Measurements from ENCODE around the gene B3GALT4.

B3GALT4 gene

DNA sequence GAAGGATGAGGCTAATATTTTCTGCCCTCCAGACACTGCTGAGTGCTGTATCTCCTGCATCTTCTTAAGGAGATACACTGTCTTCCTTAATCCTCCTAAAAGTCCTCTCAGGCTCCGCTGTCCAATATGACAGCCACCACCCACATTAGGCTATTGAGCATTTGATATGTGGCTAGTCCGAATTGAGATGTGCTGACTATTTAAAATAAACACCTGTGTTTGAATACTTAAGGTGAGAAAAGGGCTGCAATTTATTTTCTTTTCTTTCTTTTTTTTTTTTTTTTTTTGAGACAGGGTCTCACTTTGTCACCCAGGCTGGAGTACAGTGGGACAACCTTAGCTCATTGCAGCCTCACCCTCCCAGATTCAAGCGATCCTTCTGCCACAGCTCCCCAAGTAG, 25.0 kb downstream of the B3GALT4 start:
- no CpG with 5 or more reads among the region's 3 CpGs for WGBS (ENCODE audit: extremely low coverage, insufficient coverage, low lambda C conversion rate)
- H2BK120ac ChIP-seq (ENCODE audit: low read depth, low read length) = no peak overlapping the region
- no peaks in the 10 kb centered on the region for H3K4me1 ChIP-seq (ENCODE audit: control insufficient read depth, low read depth, low read length)
- no peak overlapping the region for H3K4me2 ChIP-seq (ENCODE audit: low read length)
- no peak overlapping the region for H2AK5ac ChIP-seq (ENCODE audit: low read length)
- H4K5ac ChIP-seq (ENCODE audit: low read length) = no peak overlapping the region
- no peak overlapping the region for H2BK15ac ChIP-seq (replicated peaks; ENCODE audit: low read depth)
- no peaks in the 10 kb centered on the region for H3K36me3 ChIP-seq (ENCODE audit: control insufficient read depth, insufficient read depth, low read length)
- no peak overlapping the region for H3K56ac ChIP-seq (ENCODE audit: low read length)
- H3K4me3 ChIP-seq (ENCODE audit: low read length) = no peak overlapping the region
- peaks cover 11% of the 10 kb centered on the region for H3K79me2 ChIP-seq (ENCODE audit: control insufficient read depth, insufficient read depth, low read length)
- H3K23ac ChIP-seq (ENCODE audit: low read length) = no peak overlapping the region
- H3K18ac ChIP-seq (ENCODE audit: low read length) = no peak overlapping the region
- H3K27me3 ChIP-seq (ENCODE audit: insufficient read depth, low read length, poor library complexity) = no peaks in the 10 kb centered on the region
- no peak for DNase-seq
- no peak overlapping the region for H4K8ac ChIP-seq (ENCODE audit: low read depth, low read length)
- H3K27ac ChIP-seq (ENCODE audit: low read depth, low read length) = no peak overlapping the region
- H2BK5ac ChIP-seq (ENCODE audit: low read length) = no peak overlapping the region
- H3K4ac ChIP-seq (ENCODE audit: low read depth, low read length) = no peak overlapping the region
- H3K79me1 ChIP-seq (ENCODE audit: low read length) = peaks cover 6% of the 10 kb centered on the region
- no peak overlapping the region for H3K9ac ChIP-seq (ENCODE audit: low read length)

GRCh38 chr6:33304216-33304615, 27.3 kb downstream of the B3GALT4 start:
- no peak overlapping the region for H2BK120ac ChIP-seq (ENCODE audit: low read depth, low read length)
- WGBS (ENCODE audit: extremely low coverage, insufficient coverage, low lambda C conversion rate) = no CpG with 5 or more reads among the region's 16 CpGs
- no peak overlapping the region for H3K18ac ChIP-seq (ENCODE audit: low read length)
- H3K79me1 ChIP-seq (ENCODE audit: low read length) = peaks cover 3% of the 10 kb centered on the region
- H3K23ac ChIP-seq (ENCODE audit: low read length) = no peak overlapping the region
- peaks cover 7% of the 10 kb centered on the region for H3K79me2 ChIP-seq (ENCODE audit: control insufficient read depth, insufficient read depth, low read length)
- no peaks in the 10 kb centered on the region for H3K36me3 ChIP-seq (ENCODE audit: control insufficient read depth, insufficient read depth, low read length)
- no peak overlapping the region for H2AK5ac ChIP-seq (ENCODE audit: low read length)
- no peak overlapping the region for H4K8ac ChIP-seq (ENCODE audit: low read depth, low read length)
- no peak overlapping the region for H2BK15ac ChIP-seq (replicated peaks; ENCODE audit: low read depth)
- H3K27me3 ChIP-seq (ENCODE audit: insufficient read depth, low read length, poor library complexity) = no peaks in the 10 kb centered on the region
- no peak overlapping the region for H4K5ac ChIP-seq (ENCODE audit: low read length)
- no peak for DNase-seq
- no peak overlapping the region for H3K4ac ChIP-seq (ENCODE audit: low read depth, low read length)
- H3K9ac ChIP-seq (ENCODE audit: low read length) = no peak overlapping the region
- H3K4me1 ChIP-seq (ENCODE audit: control insufficient read depth, low read depth, low read length) = no peaks in the 10 kb centered on the region
- H3K4me3 ChIP-seq (ENCODE audit: low read length) = no peak overlapping the region
- H3K27ac ChIP-seq (ENCODE audit: low read depth, low read length) = no peak overlapping the region
- H2BK5ac ChIP-seq (ENCODE audit: low read length) = no peak overlapping the region
- H3K56ac ChIP-seq (ENCODE audit: low read length) = no peak overlapping the region
- no peak overlapping the region for H3K4me2 ChIP-seq (ENCODE audit: low read length)

- H3K4me3 ChIP-seq (ENCODE audit: low read length) = no peak overlapping the region
- H3K18ac ChIP-seq (ENCODE audit: low read length) = no peak overlapping the region
- no peak for DNase-seq
These were observed 28.1 kb downstream of the B3GALT4 start for GRCh38 chr6:33305052-33305451.

GRCh38 chr6:33306356-33306755, 29.4 kb downstream of the B3GALT4 start:
- DNase-seq = no peak
- H3K18ac ChIP-seq (ENCODE audit: low read length) = no peak overlapping the region
- H2BK120ac ChIP-seq (ENCODE audit: low read depth, low read length) = no peak overlapping the region
- no peaks in the 10 kb centered on the region for H3K27me3 ChIP-seq (ENCODE audit: insufficient read depth, low read length, poor library complexity)
- no peak overlapping the region for H3K4me3 ChIP-seq (ENCODE audit: low read length)
- H2BK15ac ChIP-seq (replicated peaks; ENCODE audit: low read depth) = no peak overlapping the region
- WGBS (ENCODE audit: extremely low coverage, insufficient coverage, low lambda C conversion rate) = no CpG with 5 or more reads among the region's 4 CpGs
- H3K36me3 ChIP-seq (ENCODE audit: control insufficient read depth, insufficient read depth, low read length) = no peaks in the 10 kb centered on the region
- H3K56ac ChIP-seq (ENCODE audit: low read length) = no peak overlapping the region
- no peak overlapping the region for H3K23ac ChIP-seq (ENCODE audit: low read length)
- no peak overlapping the region for H3K4ac ChIP-seq (ENCODE audit: low read depth, low read length)
- H3K79me2 ChIP-seq (ENCODE audit: control insufficient read depth, insufficient read depth, low read length) = peaks cover 3% of the 10 kb centered on the region
- no peak overlapping the region for H2BK5ac ChIP-seq (ENCODE audit: low read length)
- no peak overlapping the region for H4K8ac ChIP-seq (ENCODE audit: low read depth, low read length)
- H3K4me1 ChIP-seq (ENCODE audit: control insufficient read depth, low read depth, low read length) = no peaks in the 10 kb centered on the region
- H3K4me2 ChIP-seq (ENCODE audit: low read length) = no peak overlapping the region
- H3K79me1 ChIP-seq (ENCODE audit: low read length) = peaks cover 3% of the 10 kb centered on the region
- no peak overlapping the region for H4K5ac ChIP-seq (ENCODE audit: low read length)
- H3K9ac ChIP-seq (ENCODE audit: low read length) = no peak overlapping the region
- H3K27ac ChIP-seq (ENCODE audit: low read depth, low read length) = no peak overlapping the region
- no peak overlapping the region for H2AK5ac ChIP-seq (ENCODE audit: low read length)

More at GRCh38 chr6:33305052-33305451, 28.1 kb downstream of the B3GALT4 start:
- Histone ChIP-seq H3K4ac (ENCODE audit: low read depth, low read length) (no peak overlapping the region), H3K27me3 (ENCODE audit: insufficient read depth, low read length, poor library complexity) (no peaks in the 10 kb centered on the region), H3K79me2 (ENCODE audit: control insufficient read depth, insufficient read depth, low read length) (peaks cover 4% of the 10 kb centered on the region), H3K56ac (ENCODE audit: low read length) (no peak overlapping the region), H3K36me3 (ENCODE audit: control insufficient read depth, insufficient read depth, low read length) (no peaks in the 10 kb centered on the region), H3K4me2 (ENCODE audit: low read length) (no peak overlapping the region), H2BK120ac (ENCODE audit: low read depth, low read length) (no peak overlapping the region), H3K79me1 (ENCODE audit: low read length) (peaks cover 3% of the 10 kb centered on the region), H2BK15ac (replicated peaks; ENCODE audit: low read depth) (no peak overlapping the region), H3K9ac (ENCODE audit: low read length) (no peak overlapping the region), H2BK5ac (ENCODE audit: low read length) (no peak overlapping the region), H3K27ac (ENCODE audit: low read depth, low read length) (no peak overlapping the region), H4K5ac (ENCODE audit: low read length) (no peak overlapping the region), H3K23ac (ENCODE audit: low read length) (no peak overlapping the region), H2AK5ac (ENCODE audit: low read length) (no peak overlapping the region), H4K8ac (ENCODE audit: low read depth, low read length) (no peak overlapping the region), H3K4me1 (ENCODE audit: control insufficient read depth, low read depth, low read length) (no peaks in the 10 kb centered on the region)
- WGBS (ENCODE audit: extremely low coverage, insufficient coverage, low lambda C conversion rate) = no CpG with 5 or more reads among the region's 8 CpGs

DNA sequence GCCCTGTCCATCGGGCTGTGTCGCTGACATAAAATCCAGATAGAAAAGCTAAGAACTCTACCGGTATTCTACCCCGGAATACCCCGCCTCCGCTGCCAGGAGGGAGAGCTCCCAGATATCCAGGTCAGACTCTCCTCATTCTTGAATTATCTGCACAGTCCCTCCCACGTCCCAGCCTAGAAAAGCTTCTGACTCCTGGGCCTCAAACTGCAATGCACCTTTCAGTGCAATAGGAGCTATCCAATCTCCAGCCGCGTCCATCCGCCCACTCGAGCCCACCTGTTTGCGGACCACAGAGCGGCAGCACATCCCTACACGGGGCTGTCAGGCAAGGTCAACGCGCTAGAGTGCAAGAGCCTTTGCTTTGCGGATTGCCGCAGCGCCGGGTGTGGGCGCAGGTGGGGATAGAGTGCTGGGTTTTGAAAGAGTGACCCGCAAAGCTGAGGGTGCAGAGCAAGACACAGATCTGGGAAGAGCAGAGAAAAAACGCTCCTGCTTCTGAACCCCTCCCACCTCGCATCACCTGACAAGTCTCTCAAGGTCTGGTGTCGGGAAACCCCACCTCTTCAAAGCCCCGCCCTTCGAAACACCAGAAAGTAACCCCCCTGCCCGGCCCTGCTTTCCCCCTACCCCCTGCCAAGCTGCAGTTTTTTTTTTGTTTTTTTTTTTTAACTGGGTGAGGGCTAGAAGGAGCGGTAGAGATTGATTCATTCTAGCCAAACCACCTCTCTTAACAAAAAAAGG, 35.6 kb downstream of the B3GALT4 start:
- Histone ChIP-seq H3K4ac (ENCODE audit: low read depth, low read length) (no peak overlapping the region), H3K4me1 (ENCODE audit: control insufficient read depth, low read depth, low read length) (peaks cover 2% of the 10 kb centered on the region), H3K4me2 (ENCODE audit: low read length) (peak overlapping the region; percentile 88), H3K27ac (ENCODE audit: low read depth, low read length) (no peak overlapping the region), H3K18ac (ENCODE audit: low read length) (peak overlapping the region; percentile 1), H3K4me3 (ENCODE audit: low read length) (peak overlapping the region; percentile 32), H3K27me3 (ENCODE audit: insufficient read depth, low read length, poor library complexity) (no peaks in the 10 kb centered on the region), H2AK5ac (ENCODE audit: low read length) (no peak overlapping the region), H2BK120ac (ENCODE audit: low read depth, low read length) (no peak overlapping the region), H4K5ac (ENCODE audit: low read length) (no peak overlapping the region), H3K9ac (ENCODE audit: low read length) (peak overlapping the region; percentile 62), H2BK15ac (replicated peaks; ENCODE audit: low read depth) (no peak overlapping the region), H4K8ac (ENCODE audit: low read depth, low read length) (no peak overlapping the region), H3K79me1 (ENCODE audit: low read length) (no peaks in the 10 kb centered on the region), H2BK5ac (ENCODE audit: low read length) (no peak overlapping the region), H3K56ac (ENCODE audit: low read length) (peak overlapping the region; percentile 91), H3K79me2 (ENCODE audit: control insufficient read depth, insufficient read depth, low read length) (no peaks in the 10 kb centered on the region), H3K36me3 (ENCODE audit: control insufficient read depth, insufficient read depth, low read length) (no peaks in the 10 kb centered on the region), H3K23ac (ENCODE audit: low read length) (no peak overlapping the region)
- DNase-seq = peak; percentile 95
- no CpG with 5 or more reads among the region's 29 CpGs for WGBS (ENCODE audit: extremely low coverage, insufficient coverage, low lambda C conversion rate)

All from mesendoderm (in vitro differentiated cells).